Body of pancreas (tissue), 4 donors: ENCODE measurements around the gene FES.

ENCODE experiments used
- CTCF ChIP-seq, 7 experiments: fragments of 450-650 bp in 4 of 7; fragments of 200-600 bp in 3 of 7; sonication (generic) in 3 of 7; IDR thresholded peaks; one replicate each; pipeline ENCODE4 v1.5.1; 2016 to 2019; ENCODE audit warnings: antibody characterized with exemption in 7 of 7
- POLR2A ChIP-seq, 3 donors: fragments of 450-650 bp; IDR thresholded peaks; one replicate each; pipeline ENCODE4 v1.6.1; 2016; ENCODE audit warnings: antibody characterized with exemption in 3 of 3, mild to moderate bottlenecking in 2 of 3

GRCh38 chr15:90933301-90933700 lies 49.0 kb downstream of the FES start:
- no peak for TF ChIP-seq CTCF (IDR thresholded peaks at IDR 0.05)
- TF ChIP-seq POLR2A (IDR thresholded peaks at IDR 0.05) = no peak
